Gastroesophageal sphincter (tissue), 3 donors: ENCODE data around the gene YTHDF1.

ENCODE experiments used
- EP300 ChIP-seq: sonication (generic); formaldehyde crosslinking; IDR thresholded peaks from one replicate; pipeline ENCODE4 v1.6.1; 2017; ENCODE audit warnings: antibody characterized with exemption, mild to moderate bottlenecking
- TF ChIP-seq, protein P1 (sequence below), 4 experiments: fragments of 200-600 bp in 2 of 4; fragments of 450-650 bp in 2 of 4; sonication (generic) in 1 of 4; IDR thresholded peaks; one replicate each; pipeline ENCODE4 v1.5.1; 2017 to 2019; ENCODE audit warnings: antibody characterized with exemption in 4 of 4, mild to moderate bottlenecking in 2 of 4, moderate library complexity in 2 of 4

DNA sequence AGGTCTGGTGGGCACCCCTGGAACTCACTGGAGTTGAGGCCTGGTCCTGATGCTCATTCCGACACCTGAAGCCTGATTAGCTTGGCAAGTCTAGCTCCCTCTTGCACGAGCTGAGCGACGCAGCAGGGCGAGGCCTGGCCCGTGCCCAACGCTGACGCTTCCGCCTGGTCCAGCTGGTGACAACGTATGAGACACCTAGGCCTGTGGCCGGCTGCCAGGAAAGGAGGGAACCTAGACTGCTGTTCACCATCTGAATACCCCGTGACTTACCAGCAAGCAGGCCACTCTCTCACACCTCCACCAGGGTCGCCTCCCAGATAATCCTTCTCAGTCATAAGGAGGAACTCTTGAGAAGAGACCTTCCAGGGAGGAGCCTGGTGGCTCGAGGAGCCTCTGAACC is 24.5 kb downstream of the YTHDF1 start:
- TF ChIP-seq, protein P1, sequence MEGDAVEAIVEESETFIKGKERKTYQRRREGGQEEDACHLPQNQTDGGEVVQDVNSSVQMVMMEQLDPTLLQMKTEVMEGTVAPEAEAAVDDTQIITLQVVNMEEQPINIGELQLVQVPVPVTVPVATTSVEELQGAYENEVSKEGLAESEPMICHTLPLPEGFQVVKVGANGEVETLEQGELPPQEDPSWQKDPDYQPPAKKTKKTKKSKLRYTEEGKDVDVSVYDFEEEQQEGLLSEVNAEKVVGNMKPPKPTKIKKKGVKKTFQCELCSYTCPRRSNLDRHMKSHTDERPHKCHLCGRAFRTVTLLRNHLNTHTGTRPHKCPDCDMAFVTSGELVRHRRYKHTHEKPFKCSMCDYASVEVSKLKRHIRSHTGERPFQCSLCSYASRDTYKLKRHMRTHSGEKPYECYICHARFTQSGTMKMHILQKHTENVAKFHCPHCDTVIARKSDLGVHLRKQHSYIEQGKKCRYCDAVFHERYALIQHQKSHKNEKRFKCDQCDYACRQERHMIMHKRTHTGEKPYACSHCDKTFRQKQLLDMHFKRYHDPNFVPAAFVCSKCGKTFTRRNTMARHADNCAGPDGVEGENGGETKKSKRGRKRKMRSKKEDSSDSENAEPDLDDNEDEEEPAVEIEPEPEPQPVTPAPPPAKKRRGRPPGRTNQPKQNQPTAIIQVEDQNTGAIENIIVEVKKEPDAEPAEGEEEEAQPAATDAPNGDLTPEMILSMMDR (IDR thresholded peaks at IDR 0.05): no peak
- no peak for TF ChIP-seq EP300
